ENCODE data around the gene MYNN.

The MYNN gene

GRCh38 chr3:169780742-169781141 is 7.5 kb downstream of the MYNN start:
- no peak for DNase-seq

- no peak for DNase-seq
Observed at GRCh38 chr3:169781209-169781855, 8.1 kb downstream of the MYNN start.

GRCh38 chr3:169787120-169787519 is 13.9 kb downstream of the MYNN start:
- no peak for DNase-seq

GRCh38 chr3:169787791-169788190 is 14.6 kb downstream of the MYNN start:
- no peak for DNase-seq

- DNase-seq = peak; percentile 30 to 31
Observed at GRCh38 chr3:169790219-169790618, 17.0 kb downstream of the MYNN start.

- no peak for DNase-seq
Observed at GRCh38 chr3:169790687-169791429, 17.7 kb downstream of the MYNN start.

- no peak for DNase-seq
Observed at GRCh38 chr3:169792359-169792758, 19.2 kb downstream of the MYNN start.

- no peak for DNase-seq
Observed at GRCh38 chr3:169804681-169805080, 31.5 kb downstream of the MYNN start.

- DNase-seq = no peak
Observed at GRCh38 chr3:169809230-169809795, 36.1 kb downstream of the MYNN start.

GRCh38 chr3:169811631-169812331 is 38.6 kb downstream of the MYNN start:
- DNase-seq = peak; percentile 20 to 66

GRCh38 chr3:169812332-169813235 is 39.4 kb downstream of the MYNN start, which contains the start of the genes LRRC34 and LRRIQ4:
TSS of gene LRRC34 (minus strand) at chr3:169812904. CDS start at chr3:169812548, 356 bp downstream.
TSS of gene LRRIQ4 (plus strand) at chr3:169812870. CDS start at chr3:169821922, 9,052 bp downstream.
- peak; percentile 50 to 89 for DNase-seq

GRCh38 chr3:169813278-169813677 is 40.1 kb downstream of the MYNN start:
- no peak for DNase-seq

- peak; percentile 45 to 81 for DNase-seq
Observed at GRCh38 chr3:169813757-169814517, 40.7 kb downstream of the MYNN start.

- DNase-seq = no peak
Observed at GRCh38 chr3:169815590-169816150, 42.5 kb downstream of the MYNN start.

GRCh38 chr3:169818316-169818715 is 45.1 kb downstream of the MYNN start:
- DNase-seq = no peak

- DNase-seq = peak in 1 of 2 experiments; percentile 45
Observed at GRCh38 chr3:169822091-169822490, 48.9 kb downstream of the MYNN start.

GRCh38 chr3:169822540-169822939 is 49.3 kb downstream of the MYNN start:
- peak; percentile 10 to 78 for DNase-seq

- peak; percentile 6 to 27 for DNase-seq
Observed at GRCh38 chr3:169822983-169823382, 49.8 kb downstream of the MYNN start.

- DNase-seq = no peak
Observed at GRCh38 chr3:169825316-169825715, 52.1 kb downstream of the MYNN start.

- no peak for DNase-seq
Observed at GRCh38 chr3:169827712-169828111, 54.5 kb downstream of the MYNN start.

GRCh38 chr3:169835533-169835932 is 62.3 kb downstream of the MYNN start:
- DNase-seq = no peak
